ENCODE data around the gene STK4. TPM values are rescaled to one million over a fixed set of nuclear protein-coding genes. Genes with fewer than 3 reads are reported as not detected.

Gene STK4
- total and polyA plus RNA-seq, 2 donors (not counting 3 experiments of a cell fraction or from before 2014, with no cell fraction given): 9.1 to 29.6 TPM

- Histone ChIP-seq H3K9me1 (replicated peaks; ENCODE audit: control insufficient read depth, extremely low read depth, insufficient read depth, low read length) (no peaks in the 10 kb centered on the region), H3K4me1 (ENCODE audit: control insufficient read depth, extremely low read depth, insufficient read depth, low read length) (no peaks in the 10 kb centered on the region), H3K4me2 (ENCODE audit: insufficient read depth, low read length) (no peak overlapping the region), H3K4me3 (replicated peaks in 1 of 3; ENCODE audit: insufficient read depth in 1 of 3, low read depth in 1 of 3, low read length in 3 of 3) (no peak overlapping the region), H3K27ac (ENCODE audit: insufficient read depth, low read depth, low read length) (no peak overlapping the region), H3K27me3 (ENCODE audit: control insufficient read depth in 2 of 2, insufficient read depth in 2 of 2, low read length in 2 of 2) (peaks cover 2 to 5% of the 10 kb centered on the region in 2 experiments), H3K36me3 (ENCODE audit: control insufficient read depth in 2 of 2, extremely low read depth in 1 of 2, insufficient read depth in 2 of 2, low read length in 2 of 2) (no peaks in the 10 kb centered on the region), H3K79me2 (ENCODE audit: control insufficient read depth, insufficient read depth, low read length) (no peaks in the 10 kb centered on the region), H3K9me3 (replicated peaks; ENCODE audit: control insufficient read depth, insufficient read depth, low read length) (no peaks in the 10 kb centered on the region), H3K9ac (replicated peaks; ENCODE audit: extremely low read depth, insufficient read depth, low read length) (no peak overlapping the region), H4K20me1 (replicated peaks; ENCODE audit: control insufficient read depth, extremely low read depth, insufficient read depth, low read length) (no peaks in the 10 kb centered on the region), H2AFZ (ENCODE audit: low read depth, low read length) (no peak overlapping the region)
- dilution Hi-C loops (cut with MboI; ENCODE audit: extremely low pct_ligation_motif_present, low sequenced_read_pairs) (no loop called here), intact Hi-C loops (cut with micrococcal nuclease) (no loop called here)
- no TSS peak for BruUV-seq (replicated peaks)
- no peak for FAIRE-seq
- TF ChIP-seq EZH2 (IDR thresholded peaks at IDR 0.05; ENCODE audit: borderline replicate concordance, low read depth, low read length, severe bottlenecking): no peak
- no peak for TF ChIP-seq MYC (IDR thresholded peaks at IDR 0.05; ENCODE audit: low read depth, low read length)
- no peak for TF ChIP-seq MAX (IDR thresholded peaks at IDR 0.05; ENCODE audit: insufficient read depth, insufficient read length)
- no peak for TF ChIP-seq POLR2A (IDR thresholded peaks at IDR 0.05; ENCODE audit: low read depth, low read length)
- no peak for TF ChIP-seq POLR2AphosphoS5 (IDR thresholded peaks at IDR 0.05; ENCODE audit: insufficient read depth, low read depth, low read length)
- TF ChIP-seq FOS (IDR thresholded peaks at IDR 0.05; ENCODE audit: borderline replicate concordance, insufficient read depth, low read length): no peak
- no peak for TF ChIP-seq JUN (IDR thresholded peaks at IDR 0.05; ENCODE audit: borderline replicate concordance, insufficient read depth, insufficient read length, low read depth)
- no peak for TF ChIP-seq GATA2 (IDR thresholded peaks at IDR 0.05; ENCODE audit: insufficient read depth, insufficient read length, low read depth, low read length)
- no peak for TF ChIP-seq CTCF (IDR thresholded peaks at IDR 0.05; ENCODE audit: extremely low read depth in 1 of 2, insufficient read depth in 1 of 2, low read depth in 1 of 2, low read length in 2 of 2)
- no peak for DNase-seq (ENCODE audit: low read depth, low spot score)
- POLR2A ChIA-PET: no interaction called here
- CTCF ChIA-PET: interaction anchor here (1.0 to 2.4 kb wide), 2 partner anchors 8 to 23 kb away, joined by 3 to 13 read pairs; no protein-coding TSS in a partner anchor
Observed at GRCh38 chr20:45119556-45120266, 153.4 kb downstream of the STK4 start.

Data from endothelial cell of umbilical vein (primary cell).